HG03196 (cell line): Measurements from ENCODE around the gene COCH.
A peak's percentile ranks its signal among the peaks of the same experiment; 100 is the strongest.
"Not testable (repeated sequence)": the region's sequence is repeated elsewhere in the genome, so short reads cannot be mapped to it uniquely, and the experiment has no call there.

Experiments used
- ATAC-seq: cut with Tn5 transposase; IDR thresholded peaks from one replicate; pipeline ENCODE4 v1.9.1; 2021; ENCODE audit not compliant: unreplicated experiment

The COCH gene

DNA sequence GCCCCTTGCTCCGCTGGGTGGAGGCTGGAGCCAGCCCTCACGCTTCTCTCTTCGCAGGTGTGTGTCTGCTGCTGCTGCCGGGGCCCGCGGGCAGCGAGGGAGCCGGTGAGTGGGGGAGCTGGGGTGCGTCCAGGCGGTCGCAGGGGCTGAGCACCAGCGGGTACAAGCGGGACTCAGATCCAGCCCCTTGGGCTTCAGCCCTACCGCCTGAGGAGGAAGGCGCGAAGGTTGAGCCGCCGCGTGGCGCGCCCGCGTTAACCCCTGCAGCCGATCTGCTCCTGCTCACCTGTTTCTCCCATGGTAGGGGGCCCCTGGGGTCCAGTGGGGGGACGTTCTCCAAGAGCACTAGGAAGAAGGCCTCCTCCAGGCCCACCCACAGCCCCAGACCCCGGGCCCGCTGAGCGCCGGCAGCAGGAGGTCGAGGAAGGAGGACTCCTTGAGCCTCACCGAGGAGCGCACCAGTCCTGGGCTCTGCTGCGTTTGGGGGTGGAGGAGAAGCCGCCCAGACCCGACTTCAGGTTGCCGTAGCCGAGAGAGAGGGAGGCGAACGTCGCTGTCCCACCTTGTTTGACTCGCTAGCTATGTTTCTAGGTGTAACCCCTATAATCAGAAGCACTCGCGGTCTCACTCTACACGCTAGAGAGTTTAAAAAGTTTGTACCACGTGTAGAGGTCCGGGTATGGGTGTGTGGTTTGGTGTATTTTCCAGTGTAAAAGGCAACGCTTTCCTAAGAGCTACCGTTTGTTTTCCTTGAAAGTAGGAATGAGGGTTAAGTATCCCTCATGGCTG is 834 bp downstream of the COCH start:
- ATAC-seq, result peak; percentile 26

DNA sequence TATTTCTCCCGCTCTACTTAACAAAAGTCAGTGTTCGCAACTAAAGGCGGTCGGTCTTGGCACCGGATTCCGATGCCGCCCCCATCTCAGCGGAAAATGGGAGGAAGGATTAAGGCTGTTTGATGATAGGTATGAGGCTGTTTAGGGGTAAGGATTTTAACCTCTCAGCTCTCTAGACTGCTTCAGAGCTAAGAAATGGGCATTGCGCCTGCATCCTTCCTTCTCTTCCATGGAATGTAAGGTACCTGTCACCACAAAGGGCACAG is 1.4 kb downstream of the COCH start:
- ATAC-seq, result no peak

DNA sequence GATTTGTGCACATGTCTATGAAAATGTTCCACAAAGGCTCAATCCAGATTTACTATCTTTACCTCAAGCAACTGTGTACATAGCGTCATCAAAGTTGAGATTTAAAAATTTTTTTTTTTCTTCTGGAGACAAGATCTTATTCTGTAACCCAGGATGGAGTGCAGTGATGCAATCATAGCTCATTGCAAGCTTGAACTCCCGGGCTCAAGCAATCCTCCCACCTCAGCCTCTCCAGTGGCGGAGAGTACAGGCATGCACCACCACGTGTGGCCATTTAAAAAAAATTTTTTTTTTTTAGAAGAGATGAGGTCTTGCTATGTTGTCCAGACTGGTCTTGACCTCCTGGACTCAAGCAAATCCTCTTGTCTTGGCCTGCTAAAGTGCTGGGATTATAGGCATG is 2.3 kb downstream of the COCH start:
- ATAC-seq, result no peak

DNA sequence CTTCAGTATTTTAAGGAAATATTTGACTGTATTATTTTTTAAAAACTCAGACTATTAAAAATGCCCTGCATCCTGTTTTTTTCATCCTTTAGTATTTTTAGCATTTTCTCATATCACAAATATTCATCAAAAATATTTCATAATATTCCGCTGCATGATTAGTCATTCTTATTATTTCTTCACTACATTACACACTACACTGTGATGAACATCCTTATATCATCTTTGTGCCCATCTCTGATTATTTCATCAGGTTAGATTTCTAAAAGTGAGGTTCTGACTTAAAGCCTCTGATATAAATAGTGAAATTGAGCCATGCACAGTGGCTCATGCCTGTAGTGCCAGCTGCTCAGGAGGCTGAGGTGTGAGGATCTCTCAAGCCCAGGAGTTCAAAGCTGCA is 8.1 kb downstream of the COCH start:
- no peak for ATAC-seq

DNA sequence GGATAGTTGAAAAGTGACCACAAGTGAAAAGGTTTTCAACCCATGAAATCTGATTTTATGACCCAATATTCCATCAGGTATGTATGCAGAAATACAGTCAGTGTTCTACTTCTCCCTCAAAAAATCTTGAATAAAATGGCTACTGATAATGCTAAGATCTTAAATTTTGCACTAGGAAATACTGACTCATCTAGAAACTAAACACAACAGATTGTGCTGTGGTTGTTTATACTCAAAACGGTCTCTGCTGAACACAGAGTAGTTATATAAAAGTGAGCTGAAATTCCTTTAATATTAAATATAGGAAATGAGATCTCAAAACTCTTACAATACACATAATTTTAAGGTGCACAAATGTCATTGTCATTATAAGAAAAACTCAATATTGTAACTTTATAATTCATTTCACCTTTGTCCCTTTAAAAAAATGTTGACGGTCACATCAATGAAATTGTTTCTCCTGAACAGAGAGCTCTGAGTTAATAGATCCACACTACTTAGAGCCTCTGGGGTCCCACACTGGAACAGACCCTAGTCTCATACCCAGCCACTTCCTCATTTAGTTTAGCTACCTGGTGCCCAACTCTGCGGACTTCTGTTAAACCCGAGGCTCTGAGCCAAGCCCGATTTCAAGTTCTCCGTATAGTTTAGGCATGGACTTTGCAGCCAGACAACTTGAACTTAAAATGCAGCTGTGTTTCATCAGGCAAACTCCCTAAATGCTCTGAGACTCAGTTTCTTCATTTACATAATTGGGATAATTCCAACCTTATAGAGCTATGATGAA is 9.3 kb downstream of the COCH start:
- ATAC-seq, result no peak

DNA sequence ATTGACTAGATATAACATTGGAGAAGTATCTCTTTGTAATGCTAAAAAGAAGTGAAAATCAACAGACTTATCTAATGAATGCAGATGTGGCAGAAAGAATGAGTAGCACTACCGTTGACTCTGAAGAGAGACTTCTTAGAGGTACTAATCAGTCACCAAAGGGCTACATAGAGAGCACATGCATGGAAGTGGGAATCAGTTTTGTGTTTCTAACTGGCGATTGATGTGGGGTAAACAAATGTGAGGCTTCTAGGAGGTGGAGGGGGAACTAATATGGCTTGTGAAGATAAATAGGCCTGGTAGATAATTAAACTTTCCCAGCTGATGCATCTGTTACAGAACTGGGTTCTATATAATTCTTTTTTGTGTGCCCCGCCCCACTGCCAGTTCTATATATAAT is 10.5 kb downstream of the COCH start:
- no peak for ATAC-seq

DNA sequence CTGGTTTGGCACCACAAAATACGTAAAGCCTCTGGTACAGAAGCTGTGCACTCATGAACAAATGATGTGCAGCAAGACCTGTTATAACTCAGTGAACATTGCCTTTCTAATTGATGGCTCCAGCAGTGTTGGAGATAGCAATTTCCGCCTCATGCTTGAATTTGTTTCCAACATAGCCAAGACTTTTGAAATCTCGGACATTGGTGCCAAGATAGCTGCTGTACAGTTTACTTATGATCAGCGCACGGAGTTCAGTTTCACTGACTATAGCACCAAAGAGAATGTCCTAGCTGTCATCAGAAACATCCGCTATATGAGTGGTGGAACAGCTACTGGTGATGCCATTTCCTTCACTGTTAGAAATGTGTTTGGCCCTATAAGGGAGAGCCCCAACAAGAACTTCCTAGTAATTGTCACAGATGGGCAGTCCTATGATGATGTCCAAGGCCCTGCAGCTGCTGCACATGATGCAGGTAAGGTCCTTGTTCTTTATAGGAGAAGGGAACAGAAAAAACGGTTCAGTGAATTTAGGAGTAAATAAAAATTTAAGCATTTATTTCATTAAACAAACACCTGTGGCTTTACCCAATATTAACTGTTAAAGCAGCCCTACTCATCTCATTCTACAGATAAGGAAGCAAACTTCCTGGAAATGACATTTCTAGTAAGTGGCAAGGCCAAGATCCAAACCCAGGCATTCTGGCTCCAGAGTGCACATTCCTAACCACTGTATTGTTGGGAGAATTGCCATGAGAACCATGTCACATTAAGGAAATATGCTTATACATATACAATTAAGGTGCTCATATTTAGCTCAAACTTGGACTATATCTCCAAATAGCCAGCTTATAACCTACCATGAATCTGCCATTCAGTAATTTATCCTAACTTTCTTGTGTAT is 11.7 kb downstream of the COCH start:
- ATAC-seq, result no peak

DNA sequence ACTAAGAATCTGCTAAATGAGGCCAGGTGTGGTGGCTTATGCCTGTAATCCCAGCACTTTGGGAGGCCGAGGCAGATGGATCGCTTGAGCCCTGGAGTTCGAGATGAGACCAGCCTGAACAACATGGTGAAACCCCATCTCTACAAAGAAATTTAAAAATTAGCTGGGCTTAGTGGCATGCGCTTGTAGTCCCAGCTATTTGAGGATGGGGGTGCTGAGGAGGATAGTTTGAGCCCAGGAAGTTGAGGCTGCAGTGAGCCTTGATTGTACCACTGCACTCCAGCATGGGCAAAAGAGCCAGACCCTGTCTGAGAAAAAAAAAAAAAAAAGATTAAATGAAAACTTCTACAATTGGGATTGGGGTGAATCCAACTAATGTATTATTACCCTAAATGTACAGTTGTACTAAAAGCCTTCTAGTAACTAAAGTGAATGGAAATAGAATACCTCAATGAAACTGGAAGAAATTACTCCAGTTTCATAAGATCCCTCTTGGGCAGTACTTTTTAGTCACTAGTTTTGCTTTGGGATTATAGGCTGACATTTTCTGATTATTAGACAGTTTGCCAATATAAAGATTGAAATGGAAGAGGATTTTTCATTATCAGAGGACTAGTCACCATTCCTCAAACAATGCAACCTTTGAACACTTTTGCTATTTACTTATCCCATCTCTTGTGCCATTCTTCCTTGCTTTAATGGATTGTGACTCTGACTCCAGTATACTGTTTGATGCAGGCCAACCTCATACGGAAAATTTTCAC is 14.3 kb downstream of the COCH start:
- ATAC-seq, result no peak

DNA sequence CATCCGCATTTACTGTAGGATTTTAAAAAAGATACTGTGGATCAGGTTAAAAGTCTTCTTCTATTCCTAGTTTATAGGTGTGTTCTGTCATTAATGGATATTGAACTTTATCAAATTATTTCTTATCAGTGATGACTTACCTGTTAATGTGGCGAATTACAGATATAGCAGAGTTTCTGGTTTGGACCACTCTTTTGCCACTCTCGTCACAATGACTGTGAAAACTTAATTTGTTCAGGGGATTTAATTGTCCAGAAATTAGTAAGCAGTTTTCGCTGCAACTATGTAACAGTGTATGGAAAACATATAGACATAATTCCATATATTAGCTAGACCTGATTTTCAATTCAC is 14.9 kb downstream of the COCH start:
- no peak for ATAC-seq

DNA sequence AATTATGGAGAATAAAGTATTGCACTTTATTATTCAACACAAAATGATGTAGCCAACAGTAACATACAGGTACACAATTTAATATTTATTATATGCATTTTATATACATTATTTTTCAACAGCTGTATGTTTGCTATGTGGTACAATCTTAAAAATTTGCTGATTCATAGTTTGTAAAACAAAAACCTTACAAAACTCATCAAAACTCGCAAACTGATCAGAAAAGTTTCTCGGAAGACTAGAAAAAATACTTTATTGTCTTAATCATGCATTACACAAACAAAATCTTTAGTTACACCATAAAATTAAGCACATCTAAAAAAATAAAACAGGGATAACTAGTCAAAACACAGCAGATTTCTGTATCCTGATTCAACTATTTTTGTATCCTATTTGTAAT is 19.5 kb downstream of the COCH start:
- no peak for ATAC-seq

DNA sequence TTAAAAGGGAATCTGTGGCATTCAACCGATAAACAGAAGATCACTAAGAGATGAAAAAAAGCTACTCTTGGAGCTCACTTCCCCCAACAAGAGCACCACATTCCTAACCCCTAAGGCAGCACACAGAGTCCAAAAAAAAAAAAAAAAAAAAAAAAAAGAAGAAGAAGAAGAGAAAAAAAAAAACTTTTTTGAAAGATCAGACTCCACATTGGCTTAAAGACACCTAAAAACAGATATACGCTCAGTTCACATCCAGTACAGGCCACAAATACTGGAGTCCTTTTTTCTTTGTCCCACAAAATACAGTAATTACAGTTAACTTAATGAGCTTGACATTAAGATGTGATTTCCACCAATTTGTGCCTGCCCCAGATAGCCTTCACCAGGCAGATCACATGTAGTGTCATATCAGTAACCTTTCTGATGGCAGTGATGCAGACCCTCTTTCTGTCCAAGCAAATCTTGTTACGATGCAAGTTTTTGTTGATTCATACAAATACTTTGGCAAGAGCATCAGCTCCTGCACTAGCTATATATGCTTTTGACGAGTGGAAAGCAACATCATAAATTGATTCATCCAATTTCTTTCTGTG is 20.7 kb downstream of the COCH start:
- no peak for ATAC-seq

DNA sequence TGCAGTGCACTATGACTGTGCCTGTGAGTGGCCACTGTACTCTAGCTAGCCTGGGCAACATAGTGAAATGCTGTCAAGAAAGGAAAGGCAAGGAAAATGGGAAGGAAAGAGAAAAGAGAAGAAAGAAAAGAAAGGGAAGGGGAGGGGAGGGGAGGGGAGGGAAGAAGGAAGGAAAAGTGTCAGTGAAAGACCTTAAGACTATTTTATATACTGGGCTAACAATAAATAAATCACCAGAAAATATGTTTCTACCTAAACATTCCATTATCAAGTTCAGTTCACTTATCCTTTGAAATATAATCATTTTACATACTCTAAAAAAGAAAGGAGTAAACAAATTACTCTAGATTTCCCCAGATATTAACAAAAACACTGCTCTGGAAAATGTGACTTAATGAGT is 22.1 kb downstream of the COCH start:
- ATAC-seq, result no peak

DNA sequence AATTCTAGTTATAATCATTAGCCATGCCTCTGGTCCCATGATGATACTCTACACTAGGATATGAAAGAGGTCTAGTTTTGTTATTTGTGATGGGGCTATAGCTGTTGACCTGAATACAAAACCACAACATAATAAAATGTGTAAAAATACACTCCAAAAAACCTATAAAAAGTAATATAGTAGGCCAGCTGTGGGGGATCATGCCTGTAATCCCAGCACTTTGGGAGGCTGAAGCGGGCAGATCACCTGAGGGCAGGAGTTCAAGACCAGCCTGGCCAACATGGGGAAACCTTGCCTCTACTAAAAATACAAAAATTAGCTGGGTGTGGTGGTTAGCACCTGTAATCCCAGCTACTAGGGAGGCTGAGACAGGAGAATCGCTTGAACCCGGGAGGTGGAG is 22.8 kb downstream of the COCH start:
- ATAC-seq, result not testable (repeated sequence)

DNA sequence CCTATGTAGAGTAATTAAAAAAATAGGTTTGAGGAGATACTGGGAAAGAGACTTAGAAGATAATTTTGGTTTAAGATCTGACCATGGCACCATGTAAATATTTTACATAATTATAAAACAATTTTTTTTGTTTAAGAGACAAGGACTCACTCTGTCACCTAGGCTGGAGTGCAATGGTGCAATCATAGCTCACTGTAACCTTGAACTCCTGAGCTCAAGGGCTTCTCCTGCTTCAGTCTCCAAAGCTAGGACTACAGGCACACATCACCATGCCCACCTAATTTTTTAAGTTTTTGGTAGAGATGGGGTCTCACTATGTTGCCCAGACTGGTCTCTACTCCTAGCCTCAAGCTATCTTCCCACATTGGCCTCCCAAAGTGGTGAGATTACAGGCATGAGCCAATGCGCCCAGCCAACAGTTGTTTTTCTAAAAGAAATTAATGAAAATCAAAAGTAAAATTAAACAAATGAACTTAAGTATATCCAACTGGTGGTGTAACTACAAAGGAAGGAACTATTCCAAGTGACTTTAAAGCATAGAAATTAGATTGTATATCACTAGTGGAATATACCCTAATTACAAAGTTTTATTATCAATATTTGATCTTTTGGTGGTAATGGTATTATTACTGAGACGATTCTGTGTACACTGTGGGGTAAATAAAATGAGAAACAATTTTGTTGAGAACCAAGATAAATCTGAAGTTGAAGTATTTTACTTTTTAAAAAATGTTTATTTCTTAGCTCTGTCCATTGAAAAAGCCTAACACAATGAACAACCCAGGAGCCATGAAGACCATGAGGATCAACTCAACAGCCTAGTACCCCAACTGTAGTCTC is 29.1 kb downstream of the COCH start:
- no peak for ATAC-seq

DNA sequence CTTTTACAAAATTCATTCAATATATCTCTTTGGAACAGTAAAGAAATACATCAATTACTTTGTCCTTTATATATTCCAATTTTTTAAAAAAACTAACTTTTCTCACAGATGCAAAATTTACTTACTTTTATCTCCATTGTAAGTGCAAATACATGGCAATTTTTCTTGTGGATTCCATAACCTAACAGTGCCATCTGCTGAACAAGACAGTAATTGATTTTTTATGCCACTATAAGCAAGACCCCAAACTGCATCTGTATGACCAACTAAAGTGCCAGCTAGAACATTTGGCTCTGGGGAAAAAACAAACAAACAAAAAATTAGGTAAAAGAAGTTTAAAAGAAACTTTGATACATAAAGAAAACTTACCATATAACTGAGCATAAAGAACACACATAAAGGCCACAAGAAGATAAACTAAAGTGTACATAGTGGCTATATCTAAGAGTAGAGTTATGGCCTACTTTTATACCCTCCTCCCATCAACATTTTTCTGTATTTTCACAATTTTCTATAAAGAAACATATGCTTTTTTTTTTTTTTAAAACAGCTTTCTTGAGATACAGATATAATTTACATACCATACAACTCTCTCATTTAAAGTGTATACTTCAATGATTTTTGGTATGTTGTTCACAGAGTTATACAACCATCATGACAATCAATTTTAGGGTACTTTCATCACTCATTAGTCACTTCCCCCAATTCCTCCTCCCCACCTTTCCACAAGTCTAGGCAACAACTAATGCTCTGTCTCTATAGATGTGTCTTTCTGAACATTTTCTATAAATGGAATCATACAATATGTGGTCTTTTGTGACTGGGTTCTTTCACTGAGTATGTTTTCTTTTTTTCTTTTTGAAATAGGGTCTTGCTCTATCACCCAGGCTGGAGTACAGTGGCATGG is 32.6 kb downstream of the COCH start:
- ATAC-seq, result no peak

DNA sequence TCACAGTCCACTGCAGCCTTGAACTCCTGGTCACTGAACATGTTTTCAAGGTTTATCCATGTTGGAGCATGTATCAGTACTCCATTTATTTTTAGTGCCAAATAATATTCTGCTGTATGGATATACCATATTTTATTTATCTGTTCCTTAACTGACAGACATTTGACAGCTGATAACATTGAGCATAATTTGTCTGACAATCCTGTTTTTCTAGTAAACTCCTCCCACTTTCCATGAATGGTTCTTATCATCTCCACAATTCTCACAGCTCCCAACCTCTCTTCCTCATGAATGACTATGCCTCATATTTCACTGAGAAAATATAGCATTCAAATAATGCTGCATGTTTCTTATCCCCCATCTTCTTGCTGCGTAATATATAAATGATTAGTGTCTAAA is 33.3 kb downstream of the COCH start:
- no peak for ATAC-seq

DNA sequence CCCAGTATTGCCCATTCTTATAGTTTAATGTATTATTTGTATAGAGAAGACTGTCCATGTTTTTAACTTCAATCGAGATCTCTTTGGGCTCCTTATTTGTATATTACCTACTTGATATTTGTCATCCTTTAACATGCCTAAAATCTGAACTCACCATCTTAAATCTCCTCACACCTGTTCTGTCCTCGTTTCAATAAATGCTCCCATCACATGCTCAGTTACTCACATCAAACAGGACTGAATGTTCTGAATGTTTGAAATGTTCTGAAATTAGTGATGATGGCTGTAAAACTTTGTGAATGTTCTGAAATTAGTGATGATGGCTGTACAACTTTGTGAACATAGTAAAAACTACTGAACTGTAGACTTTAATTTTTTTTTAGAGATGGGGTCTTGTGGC is 34.5 kb downstream of the COCH start:
- ATAC-seq, result no peak

DNA sequence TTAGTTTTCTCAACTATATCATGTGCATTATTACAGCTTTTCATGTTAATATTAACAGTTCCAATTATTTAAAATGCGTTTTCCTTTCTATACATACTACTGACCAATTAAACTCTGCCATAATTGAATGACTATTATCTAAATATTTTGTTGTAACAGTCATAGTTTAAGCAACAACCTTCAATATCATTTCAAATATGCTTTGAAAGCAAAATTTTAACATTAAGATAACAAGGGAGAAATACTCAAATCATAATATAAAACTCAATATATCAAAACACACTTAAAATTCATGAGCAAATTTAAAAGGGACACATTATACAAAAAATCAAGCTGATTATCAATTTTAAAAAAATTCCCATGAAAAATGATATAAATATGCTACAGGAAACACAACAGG is 40.5 kb downstream of the COCH start:
- no peak for ATAC-seq

DNA sequence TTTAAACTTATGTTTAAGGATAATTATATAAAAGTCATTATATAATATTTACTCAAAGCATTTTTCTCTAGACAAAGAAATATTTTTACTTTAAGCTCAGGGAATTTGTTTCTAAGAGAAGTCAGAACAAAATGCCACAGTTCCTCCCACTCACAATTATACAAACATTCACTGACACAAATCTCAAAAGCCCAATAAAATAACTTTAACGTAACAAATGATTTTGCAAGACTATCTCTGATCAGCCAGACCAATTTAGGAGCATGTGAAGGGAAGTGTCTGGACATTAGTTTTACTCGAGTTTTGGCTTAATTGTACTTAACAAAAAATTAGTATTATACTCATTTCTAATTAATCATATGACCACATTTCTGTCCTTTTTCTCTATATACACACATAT is 41.2 kb downstream of the COCH start:
- ATAC-seq, result no peak
